Astrocyte (in vitro differentiated cells and primary cell): ENCODE measurements around the gene SORBS2.

Experiments used
- CTCF ChIP-seq: IDR thresholded peaks from 2 replicates; pipeline ENCODE4 v1.5.1; 2011; ENCODE audit warnings: low read depth, mild to moderate bottlenecking, inconsistent platforms, low read length, moderate library complexity; ENCODE audit not compliant: insufficient read depth
- EZH2 ChIP-seq: IDR thresholded peaks from 2 replicates; pipeline ENCODE4 v1.6.1; 2012; ENCODE audit warnings: mild to moderate bottlenecking, low read length, inconsistent platforms; ENCODE audit not compliant: insufficient read depth

- no peak for TF ChIP-seq CTCF
- no peak for TF ChIP-seq EZH2
Observed at GRCh38 chr4:185683896-185684295, 128.1 kb downstream of the SORBS2 start.
